Measurements from ENCODE around the gene RAI1. TPM values are rescaled to one million over a fixed set of nuclear protein-coding genes. Genes with fewer than 3 reads are reported as not detected.
A peak's percentile ranks its signal among the peaks of the same experiment; 100 is the strongest.

Gene RAI1
- total RNA-seq, 1 donor from 2014 or later, result 24.7 TPM

DNA sequence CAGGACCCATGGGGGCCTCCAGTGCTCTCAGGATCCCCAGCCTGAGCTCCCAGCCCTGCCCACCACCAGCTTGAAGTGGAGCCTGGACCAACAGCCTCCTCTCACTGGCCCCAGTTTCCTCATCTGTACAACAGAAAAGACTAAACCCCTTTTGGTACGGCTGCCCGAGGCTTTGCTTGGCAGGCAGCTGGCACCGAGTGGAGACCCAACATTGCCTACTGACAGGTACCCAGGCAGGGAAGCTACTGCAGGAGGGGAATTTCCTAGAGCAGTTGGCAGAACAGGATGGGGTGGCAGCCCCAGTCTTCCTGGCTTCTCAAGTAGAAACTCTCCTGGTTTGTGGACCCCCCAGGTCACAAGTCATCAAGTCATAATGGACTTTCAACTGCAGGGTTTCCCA is 141.4 kb downstream of the RAI1 start:
- H3K36me3 ChIP-seq, result peaks cover under 1 to 13% of the 10 kb centered on the region in 2 donors
- H3K9me3 ChIP-seq, result no peaks in the 10 kb centered on the region
- peaks cover 37 to 38% of the 10 kb centered on the region in 2 donors for H3K4me1 ChIP-seq
- peak overlapping the region; percentile 51 to 62 for H3K4me3 ChIP-seq
- H3K27ac ChIP-seq, result peak overlapping the region; percentile 50 to 65
- intact Hi-C loops (cut with DNase I), result loop anchor here (1.0 kb wide), 3 partner anchors 14 to 150 kb away; partner anchors contain the start of genes DRC3, SREBF1 and TOM1L2
- H3K27me3 ChIP-seq, result no peaks in the 10 kb centered on the region
- no peak for DNase-seq (ENCODE audit: low spot score in 2 of 2)
- no peak for TF ChIP-seq CTCF (IDR thresholded peaks at IDR 0.05)

GRCh38 chr17:17823433-17824118 is 142.3 kb downstream of the RAI1 start:
- Histone ChIP-seq H3K36me3 (peaks cover 0 to 13% of the 10 kb centered on the region in 2 donors), H3K27me3 (no peaks in the 10 kb centered on the region), H3K4me3 (peak overlapping the region; percentile 51 to 62), H3K27ac (peak overlapping the region; percentile 64 to 72), H3K9me3 (no peaks in the 10 kb centered on the region), H3K4me1 (peaks cover 37 to 38% of the 10 kb centered on the region in 2 donors)
- intact Hi-C loops (cut with DNase I), result loop anchor here (1.0 kb wide), 3 partner anchors 13 to 149 kb away; partner anchors contain the start of genes DRC3, SREBF1 and TOM1L2
- peak; percentile 19 to 87 for DNase-seq (ENCODE audit: low spot score in 2 of 2)
- no peak for TF ChIP-seq CTCF (IDR thresholded peaks at IDR 0.05)

- Histone ChIP-seq H3K36me3 (peaks cover 0 to 7% of the 10 kb centered on the region in 2 donors), H3K9me3 (no peaks in the 10 kb centered on the region), H3K27me3 (no peaks in the 10 kb centered on the region), H3K4me1 (peaks cover 37 to 38% of the 10 kb centered on the region in 2 donors), H3K27ac (peak overlapping the region; percentile 64 to 72), H3K4me3 (peak overlapping the region; percentile 51 to 62)
- TF ChIP-seq CTCF (IDR thresholded peaks at IDR 0.05), result no peak
- intact Hi-C loops (cut with DNase I), result no loop called here
- no peak for DNase-seq (ENCODE audit: low spot score in 2 of 2)
These were observed 143.0 kb downstream of the RAI1 start for GRCh38 chr17:17824119-17824782.

GRCh38 chr17:17824783-17825614 is 143.7 kb downstream of the RAI1 start:
- peaks cover 0 to under 1% of the 10 kb centered on the region in 2 donors for H3K36me3 ChIP-seq
- peak overlapping the region in 1 of 2 donors; percentile 62 for H3K4me3 ChIP-seq
- no peak for TF ChIP-seq CTCF (IDR thresholded peaks at IDR 0.05)
- H3K4me1 ChIP-seq, result peaks cover 37 to 38% of the 10 kb centered on the region in 2 donors
- no peaks in the 10 kb centered on the region for H3K9me3 ChIP-seq
- intact Hi-C loops (cut with DNase I), result no loop called here
- H3K27ac ChIP-seq, result peak overlapping the region; percentile 64 to 72
- peak in 1 of 2 donors; percentile 37 for DNase-seq (ENCODE audit: low spot score in 2 of 2)
- H3K27me3 ChIP-seq, result no peaks in the 10 kb centered on the region

DNA sequence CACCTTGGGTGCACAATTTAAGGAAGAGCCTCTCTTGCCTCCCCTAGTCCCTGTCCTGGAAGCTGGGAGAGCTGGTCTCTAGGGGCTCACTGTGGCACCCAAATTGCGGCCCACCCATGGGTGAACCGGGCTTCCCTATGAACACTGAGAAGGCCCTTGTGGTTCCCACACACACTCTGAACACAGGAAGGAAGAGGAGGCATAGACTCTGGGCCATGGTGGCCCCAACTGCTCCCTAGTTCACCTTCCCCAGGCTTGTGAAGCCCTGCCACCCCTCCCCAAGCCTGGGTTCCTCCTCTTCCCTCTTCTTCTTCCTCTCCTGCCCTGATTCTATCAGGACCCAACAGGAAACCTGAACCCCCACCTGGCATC is 145.1 kb downstream of the RAI1 start:
- H3K9me3 ChIP-seq, result no peaks in the 10 kb centered on the region
- TF ChIP-seq CTCF (IDR thresholded peaks at IDR 0.05), result no peak
- H3K4me3 ChIP-seq, result no peak overlapping the region
- intact Hi-C loops (cut with DNase I), result no loop called here
- no peaks in the 10 kb centered on the region for H3K27me3 ChIP-seq
- H3K27ac ChIP-seq, result no peak overlapping the region
- DNase-seq (ENCODE audit: low spot score in 2 of 2), result no peak
- no peaks in the 10 kb centered on the region for H3K36me3 ChIP-seq
- H3K4me1 ChIP-seq, result peaks cover 37 to 38% of the 10 kb centered on the region in 2 donors
